K562 (cell line): ENCODE results near the gene POLR3G. TPM values are rescaled to one million over a fixed set of nuclear protein-coding genes. Genes with fewer than 3 reads are reported as not detected.

ENCODE experiments used
- BCLAF1 ChIP-seq, 2 experiments: fragments of 450-650 bp in 1 of 2; IDR thresholded peaks; 2 replicates each; pipeline ENCODE4 v1.6.1; 2011 to 2017; ENCODE audit warnings: low read depth in 2 of 2, antibody characterized with exemption in 1 of 2, borderline replicate concordance in 1 of 2, low read length in 1 of 2, mild to moderate bottlenecking in 1 of 2, mixed read lengths in 1 of 2; ENCODE audit not compliant: control insufficient read depth in 1 of 2
- BMI1 ChIP-seq: fragments of 150-350 bp; IDR thresholded peaks from 2 replicates; pipeline ENCODE4 v1.6.1; 2014; ENCODE audit warnings: low read length
- CEBPB ChIP-seq: fragments of 450-650 bp; IDR thresholded peaks from 2 replicates; pipeline ENCODE4 v1.6.1; 2016; ENCODE audit warnings: missing genetic modification characterization, missing compliant biosample characterization
- CTBP1 ChIP-seq: fragments of 450-650 bp; IDR thresholded peaks from 2 replicates; pipeline ENCODE4 v1.6.1; 2016; ENCODE audit warnings: borderline replicate concordance
- DEAF1 ChIP-seq: fragments of 450-650 bp; formaldehyde crosslinking; IDR thresholded peaks from 2 replicates; pipeline ENCODE4 v1.4.0; 2020; ENCODE audit warnings: mild to moderate bottlenecking, moderate library complexity
- LARP7 ChIP-seq: fragments of 450-650 bp; IDR thresholded peaks from 2 replicates; pipeline ENCODE4 v1.6.1; 2016
- MITF ChIP-seq: IDR thresholded peaks from 2 replicates; pipeline ENCODE4 v1.6.1; 2014; ENCODE audit warnings: antibody characterized with exemption
- PHB ChIP-seq: fragments of 250-450 bp; sonication (Bioruptor Pico); IDR thresholded peaks from 2 replicates; pipeline ENCODE4 v1.5.0; 2021
- PKNOX1 ChIP-seq: fragments of 450-650 bp; IDR thresholded peaks from 2 replicates; pipeline ENCODE4 v1.6.1; 2016
- POLR2H ChIP-seq: IDR thresholded peaks from 2 replicates; pipeline ENCODE4 v1.6.1; 2016; ENCODE audit warnings: missing genetic modification characterization, low read depth, mild to moderate bottlenecking, control low read depth, missing compliant biosample characterization, moderate library complexity
- SMAD3 ChIP-seq: fragments of 450-650 bp; formaldehyde crosslinking; conservative IDR thresholded peaks from 2 replicates; pipeline ENCODE4 v1.4.0; 2020; ENCODE audit warnings: mild to moderate bottlenecking
- XRCC5 ChIP-seq: fragments of 200-400 bp; formaldehyde crosslinking; IDR thresholded peaks from 2 replicates; pipeline ENCODE4 v1.6.1; 2017; ENCODE audit warnings: low read depth, mild to moderate bottlenecking, low read length
- ZC3H4 ChIP-seq: sonication (generic); formaldehyde crosslinking; IDR thresholded peaks from 2 replicates; pipeline ENCODE4 v1.9.0; 2021; ENCODE audit warnings: missing genetic modification reagents, borderline replicate concordance
- ZEB2 ChIP-seq: fragments of 450-650 bp; IDR thresholded peaks from 2 replicates; pipeline ENCODE4 v1.6.1; 2016
- ZKSCAN3 ChIP-seq: fragments of 250-450 bp; sonication (Bioruptor Pico); IDR thresholded peaks from 2 replicates; pipeline ENCODE4 v1.4.0; 2020
- ZNF212 ChIP-seq: fragments of 450-650 bp; formaldehyde crosslinking; IDR thresholded peaks from 2 replicates; pipeline ENCODE4 v1.4.0; 2020; ENCODE audit warnings: mild to moderate bottlenecking
- ZNF217 ChIP-seq: sonication (generic); formaldehyde crosslinking; IDR thresholded peaks from 2 replicates; pipeline ENCODE4 v1.8.0; 2022; ENCODE audit warnings: mild to moderate bottlenecking, missing genetic modification reagents
- ZNF311 ChIP-seq: fragments of 250-450 bp; sonication (Bioruptor Pico); IDR thresholded peaks from 2 replicates; pipeline ENCODE4 v1.4.0; 2020; ENCODE audit warnings: mild to moderate bottlenecking, moderate library complexity
- ZNF561 ChIP-seq: fragments of 450-650 bp; formaldehyde crosslinking; conservative IDR thresholded peaks from 2 replicates; pipeline ENCODE4 v1.4.0; 2020; ENCODE audit warnings: mild to moderate bottlenecking, moderate library complexity
- ZNF583 ChIP-seq: fragments of 250-450 bp; sonication (Bioruptor Pico); IDR thresholded peaks from 2 replicates; pipeline ENCODE4 v1.4.0; 2020
- polyA plus RNA-seq, 8 experiments: library from polyadenylated mRNA; depleted of rRNA in 4 of 8; stranded (reverse) in 5 of 8; unstranded in 3 of 8; fragments of >200 nt; fragmentation: Nextera tagmentation in 2 of 8; fragmentation: Illumina TruSeq in 1 of 8; extraction: Ambion mirVana in 2 of 8; extraction: Trizol in 1 of 8; gene quantifications; 2 replicates each; pipeline versions ENCODE4 v1.2.1 to v1.2.3, GENCODE V29; 2011 to 2014; ENCODE audit warnings: inconsistent platforms in 1 of 8, missing spikeins in 1 of 8
- total RNA-seq, 7 experiments: library from RNA; depleted of rRNA in 6 of 7; stranded (reverse); fragments of >200 nt in 6 of 7; fragmentation: Illumina TruSeq in 2 of 7; extraction: Trizol in 2 of 7; gene quantifications; 2 replicates each; pipeline versions ENCODE4 v1.2.1 to v1.2.3, GENCODE V29; 2011 to 2021; ENCODE audit warnings: low replicate concordance in 1 of 7

Gene POLR3G
- total and polyA plus RNA-seq, 9 of the 15 experiments (the other 6 are each of a cell fraction or from before 2014, with no cell fraction given): 39.0 to 111 (median 59.0) TPM

- TF ChIP-seq ZNF311 (CRISPR knock-in tag) (no peak), XRCC5 (peak; percentile 52; the same call in 1 of the 2 replicates), DEAF1 (CRISPR knock-in tag) (no peak), ZNF212 (CRISPR knock-in tag) (no peak), SMAD3 (CRISPR knock-in tag) (0 out of 2 replicates have a peak, but pooled peaks have one; percentile 47), ZC3H4 (no peak; the same call in 1 of the 2 replicates), POLR2H (tag) (peak; percentile 59; the same call in 1 of the 2 replicates), ZNF583 (CRISPR knock-in tag) (peak; percentile 30; the same call in 1 of the 2 replicates), MITF (peak; percentile 40; the same call in 1 of the 2 replicates), ZNF561 (CRISPR knock-in tag) (no peak), LARP7 (0 out of 2 replicates have a peak, but pooled peaks have one; percentile 30), PKNOX1 (no peak; the same call in 1 of the 2 replicates), ZKSCAN3 (no peak), ZNF217 (CRISPR knock-in tag) (no peak), CEBPB (tag) (no peak), BMI1 (no peak), BCLAF1 (IDR thresholded peaks at IDR 0.05; ENCODE audit: borderline replicate concordance in 1 of 2, control insufficient read depth in 1 of 2, low read depth in 2 of 2, low read length in 1 of 2) (no peak), PHB (CRISPR knock-in tag) (no peak), CTBP1 (peak; percentile 86), ZEB2 (no peak; the same call in 1 of the 2 replicates)
Measured at GRCh38 chr5:90474235-90475107, at the start of gene POLR3G, which contains the start of gene MBLAC2 (continued).
